ENCODE data around the gene EXPH5. TPM values are rescaled to one million over a fixed set of nuclear protein-coding genes. Genes with fewer than 3 reads are reported as not detected.

Gene EXPH5
- total RNA-seq, 1 experiment from 2014 or later = 36.3 TPM

DNA sequence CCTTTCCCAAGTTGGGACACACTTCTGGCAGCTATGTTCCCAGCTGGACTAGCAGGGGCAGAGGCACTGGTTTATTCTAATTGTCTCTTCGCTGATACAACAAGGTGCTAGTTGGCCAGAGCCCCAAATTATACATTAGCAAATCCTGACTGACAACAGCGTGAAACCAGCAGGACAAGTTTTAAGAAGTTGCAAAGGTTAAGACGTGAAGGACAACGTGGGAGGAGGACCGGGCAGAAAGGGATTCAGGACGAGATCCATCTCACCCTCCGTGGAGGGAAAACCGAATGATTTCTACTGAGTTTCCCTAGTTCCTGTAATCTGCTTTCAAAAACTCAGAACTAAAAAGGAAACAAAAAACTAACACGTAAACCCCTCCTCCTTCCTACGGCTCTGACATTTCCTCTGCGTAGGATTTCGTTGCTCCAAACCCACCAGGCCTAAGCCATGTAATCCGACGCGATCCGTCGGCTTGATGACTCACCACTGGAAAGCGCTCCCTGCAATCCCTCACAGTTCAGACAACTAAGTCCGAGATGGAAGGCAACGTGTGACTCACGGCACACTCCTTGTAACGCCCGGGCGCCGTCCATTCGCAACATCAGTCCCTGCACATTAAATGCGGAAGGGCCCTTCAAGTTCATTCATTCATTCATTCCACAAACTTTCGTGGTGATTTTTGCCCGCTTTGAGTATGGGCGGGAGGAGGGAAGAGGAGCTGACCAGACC, 96.1 kb downstream of the EXPH5 start:
- BruUV-seq (replicated peaks) = TSS peak; percentile 56
- Histone ChIP-seq H3K4me1 (replicated peaks; ENCODE audit: insufficient read depth) (peaks cover 24% of the 10 kb centered on the region), H3F3A (ENCODE audit: insufficient read depth, low read depth) (peaks cover 21% of the 10 kb centered on the region), H2AFZ (peak overlapping the region; percentile 93), H3K36me3 (ENCODE audit: low read depth) (no peaks in the 10 kb centered on the region), H3K4me3 (peak overlapping the region; percentile 78), H3K27me3 (ENCODE audit: insufficient read depth, low read depth) (no peaks in the 10 kb centered on the region), H3K9me2 (ENCODE audit: insufficient read depth) (no peaks in the 10 kb centered on the region), H3K27ac (peak overlapping the region; percentile 87), H3K4me2 (peak overlapping the region; percentile 81), H4K20me1 (ENCODE audit: insufficient read depth) (no peaks in the 10 kb centered on the region), H3K79me2 (ENCODE audit: low read depth) (peaks cover 29% of the 10 kb centered on the region), H3K9me3 (ENCODE audit: insufficient read depth, low read depth) (no peaks in the 10 kb centered on the region)
- peak; percentile 83 to 98 for DNase-seq
- ChIA-PET CTCF (interaction anchor here (0.6 kb wide), 1 partner anchor 90 kb away, joined by 4 read pairs; no protein-coding TSS in a partner anchor), POLR2A (ENCODE audit: unreplicated experiment) (interaction anchor here (0.6 kb wide), 1 partner anchor 18 kb away, joined by 3 read pairs; no protein-coding TSS in a partner anchor)
- intact Hi-C loops (cut with micrococcal nuclease; ENCODE audit: unreplicated experiment) = loop anchor here (1.0 to 2.0 kb wide), 3 partner anchors 30 to 151 kb away; partner anchors contain the start of genes C11orf65 and EXPH5
- TF ChIP-seq, protein P1, sequence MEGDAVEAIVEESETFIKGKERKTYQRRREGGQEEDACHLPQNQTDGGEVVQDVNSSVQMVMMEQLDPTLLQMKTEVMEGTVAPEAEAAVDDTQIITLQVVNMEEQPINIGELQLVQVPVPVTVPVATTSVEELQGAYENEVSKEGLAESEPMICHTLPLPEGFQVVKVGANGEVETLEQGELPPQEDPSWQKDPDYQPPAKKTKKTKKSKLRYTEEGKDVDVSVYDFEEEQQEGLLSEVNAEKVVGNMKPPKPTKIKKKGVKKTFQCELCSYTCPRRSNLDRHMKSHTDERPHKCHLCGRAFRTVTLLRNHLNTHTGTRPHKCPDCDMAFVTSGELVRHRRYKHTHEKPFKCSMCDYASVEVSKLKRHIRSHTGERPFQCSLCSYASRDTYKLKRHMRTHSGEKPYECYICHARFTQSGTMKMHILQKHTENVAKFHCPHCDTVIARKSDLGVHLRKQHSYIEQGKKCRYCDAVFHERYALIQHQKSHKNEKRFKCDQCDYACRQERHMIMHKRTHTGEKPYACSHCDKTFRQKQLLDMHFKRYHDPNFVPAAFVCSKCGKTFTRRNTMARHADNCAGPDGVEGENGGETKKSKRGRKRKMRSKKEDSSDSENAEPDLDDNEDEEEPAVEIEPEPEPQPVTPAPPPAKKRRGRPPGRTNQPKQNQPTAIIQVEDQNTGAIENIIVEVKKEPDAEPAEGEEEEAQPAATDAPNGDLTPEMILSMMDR (conservative IDR thresholded peaks at IDR 0.05) = 0 out of 2 replicates have a peak, but pooled peaks have one; percentile 6
- TF ChIP-seq EZH2 (IDR thresholded peaks at IDR 0.05; ENCODE audit: low read depth) = no peak

DNA sequence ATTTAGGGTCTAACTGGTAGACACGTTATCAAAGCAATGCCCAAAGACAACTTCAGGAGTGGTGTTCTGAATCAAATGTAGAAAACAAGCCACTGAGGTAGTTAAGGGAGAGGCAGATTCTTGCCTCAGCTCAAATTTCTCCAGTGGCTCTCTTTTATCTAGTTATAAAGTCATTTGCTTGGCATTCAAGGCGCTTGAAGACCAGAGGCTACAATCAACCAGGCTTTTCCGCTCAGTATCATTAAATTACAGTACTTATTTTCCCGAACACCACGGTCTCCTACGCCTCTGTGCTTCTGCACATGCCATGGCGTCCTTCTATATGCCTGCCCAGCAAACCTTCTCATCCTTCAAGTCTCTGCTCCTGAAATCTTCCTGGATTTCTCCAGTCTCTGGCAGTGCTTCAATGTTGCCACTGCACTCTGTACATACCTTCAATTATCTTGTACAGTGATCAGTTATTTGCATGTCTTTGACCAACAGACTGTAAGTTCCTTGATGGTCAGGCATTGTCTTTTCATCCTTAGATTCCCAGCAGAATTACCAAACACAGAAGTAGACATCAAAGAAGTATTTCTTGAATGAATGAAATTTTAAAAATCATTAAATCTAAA, 96.8 kb downstream of the EXPH5 start:
- Histone ChIP-seq H3K9me2 (ENCODE audit: insufficient read depth) (no peaks in the 10 kb centered on the region), H2AFZ (peak overlapping the region; percentile 93), H3K79me2 (ENCODE audit: low read depth) (peaks cover 29% of the 10 kb centered on the region)

DNA sequence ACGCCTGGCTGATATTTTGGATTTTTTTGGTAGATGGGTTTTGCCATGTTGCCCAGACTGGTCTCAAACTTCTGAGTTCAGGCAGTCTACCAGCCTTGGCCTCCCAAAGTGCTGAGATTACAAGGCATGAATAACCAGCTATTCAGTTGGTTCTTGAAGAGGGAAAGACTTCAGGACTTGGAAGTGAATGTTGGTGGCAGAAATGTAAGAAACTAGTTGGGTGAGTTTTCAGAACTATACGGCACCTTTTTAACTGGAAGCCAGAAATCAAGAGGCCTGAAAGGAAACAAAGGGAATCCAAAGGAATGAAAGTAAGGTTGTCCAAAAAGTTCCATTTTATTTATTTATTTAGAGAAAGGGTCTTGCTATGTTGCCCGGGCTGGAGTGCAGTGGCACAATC, 98.2 kb downstream of the EXPH5 start:
- Histone ChIP-seq H3K9me2 (ENCODE audit: insufficient read depth) (no peaks in the 10 kb centered on the region), H3K27ac (no peak overlapping the region), H3K36me3 (ENCODE audit: low read depth) (0 out of 2 replicates have a peak, but pooled peaks cover 7% of the 10 kb centered on the region), H3F3A (ENCODE audit: insufficient read depth, low read depth) (peaks cover 21% of the 10 kb centered on the region), H4K20me1 (ENCODE audit: insufficient read depth) (no peaks in the 10 kb centered on the region), H3K4me2 (no peak overlapping the region), H3K4me3 (no peak overlapping the region), H3K4me1 (replicated peaks; ENCODE audit: insufficient read depth) (peaks cover 24% of the 10 kb centered on the region), H3K9me3 (ENCODE audit: insufficient read depth, low read depth) (no peaks in the 10 kb centered on the region), H3K79me2 (ENCODE audit: low read depth) (peaks cover 29% of the 10 kb centered on the region), H2AFZ (no peak overlapping the region), H3K27me3 (ENCODE audit: insufficient read depth, low read depth) (no peaks in the 10 kb centered on the region)
- BruUV-seq (replicated peaks) = no TSS peak
- DNase-seq = no peak
- no peak for TF ChIP-seq EZH2 (IDR thresholded peaks at IDR 0.05; ENCODE audit: low read depth)
- TF ChIP-seq, protein P1 (conservative IDR thresholded peaks at IDR 0.05) = no peak
- intact Hi-C loops (cut with micrococcal nuclease; ENCODE audit: unreplicated experiment) = no loop called here
- ChIA-PET POLR2A (ENCODE audit: unreplicated experiment) (interaction anchor here (0.7 to 0.8 kb wide), 2 partner anchors 378 to 1778 kb away, joined by 3 to 6 read pairs; no protein-coding TSS in a partner anchor), CTCF (interaction anchor here (0.6 kb wide), 1 partner anchor 50 kb away, joined by 3 read pairs; no protein-coding TSS in a partner anchor)

More for the DNA sequence above, 96.8 kb downstream of the EXPH5 start:
- POLR2A ChIA-PET (ENCODE audit: unreplicated experiment) = no interaction called here
- Histone ChIP-seq H3K4me2 (peak overlapping the region; percentile 81), H3K4me3 (peak overlapping the region; percentile 78; the same call in 1 of the 2 replicates), H3K27me3 (ENCODE audit: insufficient read depth, low read depth) (no peaks in the 10 kb centered on the region), H3K27ac (peak overlapping the region; percentile 87), H3F3A (ENCODE audit: insufficient read depth, low read depth) (peaks cover 21% of the 10 kb centered on the region), H3K9me3 (ENCODE audit: insufficient read depth, low read depth) (no peaks in the 10 kb centered on the region), H3K36me3 (ENCODE audit: low read depth) (0 out of 2 replicates have a peak, but pooled peaks cover 4% of the 10 kb centered on the region), H4K20me1 (ENCODE audit: insufficient read depth) (no peaks in the 10 kb centered on the region), H3K4me1 (replicated peaks; ENCODE audit: insufficient read depth) (peaks cover 24% of the 10 kb centered on the region)
- DNase-seq = peak; percentile 2 to 54
- CTCF ChIA-PET = no interaction called here
- intact Hi-C loops (cut with micrococcal nuclease; ENCODE audit: unreplicated experiment) = loop anchor here (1.0 to 2.0 kb wide), 4 partner anchors 29 to 274 kb away; partner anchors contain the start of genes C11orf65, EXPH5 and NPAT
- no TSS peak for BruUV-seq (replicated peaks)
- TF ChIP-seq, protein P1 (conservative IDR thresholded peaks at IDR 0.05) = no peak
- no peak for TF ChIP-seq EZH2 (IDR thresholded peaks at IDR 0.05; ENCODE audit: low read depth)
